WTC11 (cell line): ENCODE measurements around the gene FKBP1A. TPM values are rescaled to one million over a fixed set of nuclear protein-coding genes. Genes with fewer than 3 reads are reported as not detected.

Experiments
- ATAC-seq: fragments of 200-7000 bp; cut with Tn5 transposase; 2 replicates; pipeline ENCODE4 v1.10.0; 2021; ENCODE audit warnings: mild to moderate bottlenecking, moderate library complexity
- CTCF ChIA-PET: fragments of 300-600 bp; sonication (Branson Sonifier 250); formaldehyde crosslinking; loops from one replicate; lab custom pipeline; 2021; ENCODE audit warnings: antibody characterized with exemption; lab: Charles Lee
- POLR2A ChIA-PET: fragments of 350-600 bp; sonication (Branson Sonifier 250); formaldehyde crosslinking; loops from one replicate; lab custom pipeline; 2021; ENCODE audit warnings: antibody characterized with exemption; lab: Charles Lee
- DNase-seq: peaks from one replicate; pipeline ENCODE4 v3.0.0; 2021; ENCODE audit warnings: low spot score
- H3K27ac Mint-ChIP-seq: 2 replicates; pipeline ENCODE4 v1.8.0; 2021; ENCODE audit warnings: mixed read lengths
- H3K27me3 Mint-ChIP-seq: 2 replicates; pipeline ENCODE4 v1.8.0; 2021; ENCODE audit warnings: low read depth, mild to moderate bottlenecking, moderate library complexity, mixed read lengths
- H3K36me3 Mint-ChIP-seq: 2 replicates; pipeline ENCODE4 v1.8.0; 2021; ENCODE audit warnings: mixed read lengths
- H3K4me1 Mint-ChIP-seq: 2 replicates; pipeline ENCODE4 v1.8.0; 2022; ENCODE audit warnings: mixed read lengths
- H3K4me3 Mint-ChIP-seq: 2 replicates; pipeline ENCODE4 v1.8.0; 2021; ENCODE audit warnings: mild to moderate bottlenecking, moderate library complexity, mixed read lengths
- H3K9me3 Mint-ChIP-seq: 2 replicates; pipeline ENCODE4 v1.8.0; 2021; ENCODE audit warnings: mixed read lengths
- CREB1 ChIP-seq: sonication (generic); formaldehyde crosslinking; IDR thresholded peaks from 2 replicates; pipeline ENCODE4 v1.8.0; 2023; ENCODE audit warnings: mild to moderate bottlenecking, missing genetic modification reagents
- ELF4 ChIP-seq: sonication (generic); formaldehyde crosslinking; IDR thresholded peaks from 2 replicates; pipeline ENCODE4 v1.8.1; 2022; ENCODE audit warnings: low read depth, mild to moderate bottlenecking, moderate library complexity, missing genetic modification reagents
- FOXJ3 ChIP-seq: sonication (generic); formaldehyde crosslinking; IDR thresholded peaks from 2 replicates; pipeline ENCODE4 v1.9.0; 2021; ENCODE audit warnings: missing genetic modification reagents, mild to moderate bottlenecking, borderline replicate concordance
- HMGA2 ChIP-seq: fragments of 250-450 bp; sonication (Bioruptor Pico); IDR thresholded peaks from 2 replicates; pipeline ENCODE4 v1.4.0; 2021; ENCODE audit warnings: mild to moderate bottlenecking, moderate library complexity
- NR1H2 ChIP-seq: sonication (generic); formaldehyde crosslinking; IDR thresholded peaks from 2 replicates; pipeline ENCODE4 v1.9.0; 2021; ENCODE audit warnings: mild to moderate bottlenecking, moderate library complexity, missing genetic modification reagents
- RORB ChIP-seq: fragments of 250-450 bp; sonication (Bioruptor Pico); IDR thresholded peaks from 2 replicates; pipeline ENCODE4 v1.9.0; 2021; ENCODE audit warnings: mild to moderate bottlenecking
- SMAD3 ChIP-seq: sonication (generic); formaldehyde crosslinking; IDR thresholded peaks from 2 replicates; pipeline ENCODE4 v1.8.0; 2022; ENCODE audit warnings: missing genetic modification reagents, mild to moderate bottlenecking, borderline replicate concordance
- TCF7 ChIP-seq: sonication (generic); formaldehyde crosslinking; IDR thresholded peaks from 2 replicates; pipeline ENCODE4 v1.8.0; 2022; ENCODE audit warnings: mild to moderate bottlenecking, low read depth, missing genetic modification reagents, moderate library complexity
- TEAD1 ChIP-seq: sonication (generic); formaldehyde crosslinking; IDR thresholded peaks from 2 replicates; pipeline ENCODE4 v1.8.0; 2022; ENCODE audit warnings: mild to moderate bottlenecking, missing genetic modification reagents
- TP53 ChIP-seq: sonication (generic); formaldehyde crosslinking; IDR thresholded peaks from 2 replicates; pipeline ENCODE4 v1.8.1; 2023; ENCODE audit warnings: mild to moderate bottlenecking, missing genetic modification reagents
- ZBTB21 ChIP-seq: sonication (generic); formaldehyde crosslinking; IDR thresholded peaks from 2 replicates; pipeline ENCODE4 v1.8.1; 2023; ENCODE audit warnings: mild to moderate bottlenecking, missing genetic modification reagents, borderline replicate concordance
- total RNA-seq: library from RNA; stranded (reverse); gene quantifications from 3 replicates; pipeline ENCODE4 v1.2.3, GENCODE V29; 2021
- TF ChIP-seq, protein P1 (sequence below): sonication (generic); formaldehyde crosslinking; IDR thresholded peaks from 2 replicates; pipeline ENCODE4 v1.8.0; 2022; ENCODE audit warnings: mild to moderate bottlenecking, missing genetic modification reagents
- TF ChIP-seq, protein P2 (sequence below): sonication (generic); formaldehyde crosslinking; IDR thresholded peaks from 2 replicates; pipeline ENCODE4 v1.8.0; 2022; ENCODE audit warnings: mild to moderate bottlenecking, missing genetic modification reagents
- TF ChIP-seq, protein P3 (sequence below): sonication (generic); formaldehyde crosslinking; IDR thresholded peaks from 2 replicates; pipeline ENCODE4 v1.8.1; 2023; ENCODE audit warnings: mild to moderate bottlenecking, moderate library complexity, missing genetic modification reagents
- TF ChIP-seq, protein P4 (sequence below): fragments of 250-450 bp; sonication (Bioruptor Pico); IDR thresholded peaks from 2 replicates; pipeline ENCODE4 v1.9.0; 2021; ENCODE audit warnings: mild to moderate bottlenecking, borderline replicate concordance
- TF ChIP-seq, protein P5 (sequence below): sonication (generic); formaldehyde crosslinking; conservative IDR thresholded peaks from 2 replicates; pipeline ENCODE4 v1.8.1; 2022; ENCODE audit warnings: mild to moderate bottlenecking, missing genetic modification reagents
- TF ChIP-seq, protein P6 (sequence below): sonication (generic); formaldehyde crosslinking; IDR thresholded peaks from 2 replicates; pipeline ENCODE4 v1.8.1; 2023; ENCODE audit warnings: mild to moderate bottlenecking, missing genetic modification reagents, moderate library complexity
- TF ChIP-seq, protein P7 (sequence below): fragments of 200-600 bp; IDR thresholded peaks from 2 replicates; pipeline ENCODE4 v1.8.0; 2022; ENCODE audit warnings: antibody characterized with exemption

Gene FKBP1A
- total RNA-seq, 1 experiment from 2014 or later = 218 TPM

DNA sequence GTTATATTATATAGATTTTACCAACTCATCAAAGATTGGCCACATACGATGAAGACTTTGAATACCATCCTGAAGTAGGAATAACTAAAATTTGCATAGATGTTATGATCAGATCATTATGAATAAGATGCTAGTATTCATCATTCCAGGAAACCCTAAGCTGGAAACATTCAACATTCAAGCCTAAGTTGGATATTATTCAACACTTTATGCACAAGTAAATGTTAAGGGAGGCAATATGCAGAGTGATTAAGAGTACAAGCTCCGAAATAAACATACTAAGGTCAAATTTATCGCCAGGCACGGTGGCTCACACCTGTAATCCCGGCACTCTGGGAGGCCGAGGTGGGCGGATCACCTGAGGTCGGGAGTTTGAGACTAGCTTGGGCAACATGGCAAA is 43.4 kb upstream of the FKBP1A start:
- POLR2A ChIA-PET = no interaction called here
- H3K4me1 Mint-ChIP-seq = peaks cover 24% of the 10 kb centered on the region
- peaks cover 29% of the 10 kb centered on the region for H3K9me3 Mint-ChIP-seq
- H3K27me3 Mint-ChIP-seq = no peaks in the 10 kb centered on the region
- ATAC-seq = no peak
- no peak for DNase-seq
- H3K36me3 Mint-ChIP-seq = peaks cover 24% of the 10 kb centered on the region
- H3K4me3 Mint-ChIP-seq = no peak overlapping the region
- CTCF ChIA-PET = interaction anchor here (0.6 to 4.3 kb wide), 15 partner anchors 9 to 620 kb away, joined by 3 to 38 read pairs (median 4); partner anchors contain the start of gene NSFL1C
- TF ChIP-seq NR1H2 (CRISPR knock-in tag) = no peak
- TF ChIP-seq, protein P1, sequence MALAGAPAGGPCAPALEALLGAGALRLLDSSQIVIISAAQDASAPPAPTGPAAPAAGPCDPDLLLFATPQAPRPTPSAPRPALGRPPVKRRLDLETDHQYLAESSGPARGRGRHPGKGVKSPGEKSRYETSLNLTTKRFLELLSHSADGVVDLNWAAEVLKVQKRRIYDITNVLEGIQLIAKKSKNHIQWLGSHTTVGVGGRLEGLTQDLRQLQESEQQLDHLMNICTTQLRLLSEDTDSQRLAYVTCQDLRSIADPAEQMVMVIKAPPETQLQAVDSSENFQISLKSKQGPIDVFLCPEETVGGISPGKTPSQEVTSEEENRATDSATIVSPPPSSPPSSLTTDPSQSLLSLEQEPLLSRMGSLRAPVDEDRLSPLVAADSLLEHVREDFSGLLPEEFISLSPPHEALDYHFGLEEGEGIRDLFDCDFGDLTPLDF (CRISPR knock-in tag) = no peak
- TF ChIP-seq, protein P2, sequence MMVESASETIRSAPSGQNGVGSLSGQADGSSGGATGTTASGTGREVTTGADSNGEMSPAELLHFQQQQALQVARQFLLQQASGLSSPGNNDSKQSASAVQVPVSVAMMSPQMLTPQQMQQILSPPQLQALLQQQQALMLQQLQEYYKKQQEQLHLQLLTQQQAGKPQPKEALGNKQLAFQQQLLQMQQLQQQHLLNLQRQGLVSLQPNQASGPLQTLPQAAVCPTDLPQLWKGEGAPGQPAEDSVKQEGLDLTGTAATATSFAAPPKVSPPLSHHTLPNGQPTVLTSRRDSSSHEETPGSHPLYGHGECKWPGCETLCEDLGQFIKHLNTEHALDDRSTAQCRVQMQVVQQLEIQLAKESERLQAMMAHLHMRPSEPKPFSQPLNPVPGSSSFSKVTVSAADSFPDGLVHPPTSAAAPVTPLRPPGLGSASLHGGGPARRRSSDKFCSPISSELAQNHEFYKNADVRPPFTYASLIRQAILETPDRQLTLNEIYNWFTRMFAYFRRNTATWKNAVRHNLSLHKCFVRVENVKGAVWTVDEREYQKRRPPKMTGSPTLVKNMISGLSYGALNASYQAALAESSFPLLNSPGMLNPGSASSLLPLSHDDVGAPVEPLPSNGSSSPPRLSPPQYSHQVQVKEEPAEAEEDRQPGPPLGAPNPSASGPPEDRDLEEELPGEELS (CRISPR knock-in tag) = no peak
- TF ChIP-seq, protein P3, sequence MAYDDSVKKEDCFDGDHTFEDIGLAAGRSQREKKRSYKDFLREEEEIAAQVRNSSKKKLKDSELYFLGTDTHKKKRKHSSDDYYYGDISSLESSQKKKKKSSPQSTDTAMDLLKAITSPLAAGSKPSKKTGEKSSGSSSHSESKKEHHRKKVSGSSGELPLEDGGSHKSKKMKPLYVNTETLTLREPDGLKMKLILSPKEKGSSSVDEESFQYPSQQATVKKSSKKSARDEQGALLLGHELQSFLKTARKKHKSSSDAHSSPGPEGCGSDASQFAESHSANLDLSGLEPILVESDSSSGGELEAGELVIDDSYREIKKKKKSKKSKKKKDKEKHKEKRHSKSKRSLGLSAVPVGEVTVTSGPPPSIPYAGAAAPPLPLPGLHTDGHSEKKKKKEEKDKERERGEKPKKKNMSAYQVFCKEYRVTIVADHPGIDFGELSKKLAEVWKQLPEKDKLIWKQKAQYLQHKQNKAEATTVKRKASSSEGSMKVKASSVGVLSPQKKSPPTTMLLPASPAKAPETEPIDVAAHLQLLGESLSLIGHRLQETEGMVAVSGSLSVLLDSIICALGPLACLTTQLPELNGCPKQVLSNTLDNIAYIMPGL (CRISPR knock-in tag) = no peak
- TF ChIP-seq TEAD1 = no peak
- no peak for TF ChIP-seq CREB1 (CRISPR knock-in tag)
- TF ChIP-seq, protein P4, sequence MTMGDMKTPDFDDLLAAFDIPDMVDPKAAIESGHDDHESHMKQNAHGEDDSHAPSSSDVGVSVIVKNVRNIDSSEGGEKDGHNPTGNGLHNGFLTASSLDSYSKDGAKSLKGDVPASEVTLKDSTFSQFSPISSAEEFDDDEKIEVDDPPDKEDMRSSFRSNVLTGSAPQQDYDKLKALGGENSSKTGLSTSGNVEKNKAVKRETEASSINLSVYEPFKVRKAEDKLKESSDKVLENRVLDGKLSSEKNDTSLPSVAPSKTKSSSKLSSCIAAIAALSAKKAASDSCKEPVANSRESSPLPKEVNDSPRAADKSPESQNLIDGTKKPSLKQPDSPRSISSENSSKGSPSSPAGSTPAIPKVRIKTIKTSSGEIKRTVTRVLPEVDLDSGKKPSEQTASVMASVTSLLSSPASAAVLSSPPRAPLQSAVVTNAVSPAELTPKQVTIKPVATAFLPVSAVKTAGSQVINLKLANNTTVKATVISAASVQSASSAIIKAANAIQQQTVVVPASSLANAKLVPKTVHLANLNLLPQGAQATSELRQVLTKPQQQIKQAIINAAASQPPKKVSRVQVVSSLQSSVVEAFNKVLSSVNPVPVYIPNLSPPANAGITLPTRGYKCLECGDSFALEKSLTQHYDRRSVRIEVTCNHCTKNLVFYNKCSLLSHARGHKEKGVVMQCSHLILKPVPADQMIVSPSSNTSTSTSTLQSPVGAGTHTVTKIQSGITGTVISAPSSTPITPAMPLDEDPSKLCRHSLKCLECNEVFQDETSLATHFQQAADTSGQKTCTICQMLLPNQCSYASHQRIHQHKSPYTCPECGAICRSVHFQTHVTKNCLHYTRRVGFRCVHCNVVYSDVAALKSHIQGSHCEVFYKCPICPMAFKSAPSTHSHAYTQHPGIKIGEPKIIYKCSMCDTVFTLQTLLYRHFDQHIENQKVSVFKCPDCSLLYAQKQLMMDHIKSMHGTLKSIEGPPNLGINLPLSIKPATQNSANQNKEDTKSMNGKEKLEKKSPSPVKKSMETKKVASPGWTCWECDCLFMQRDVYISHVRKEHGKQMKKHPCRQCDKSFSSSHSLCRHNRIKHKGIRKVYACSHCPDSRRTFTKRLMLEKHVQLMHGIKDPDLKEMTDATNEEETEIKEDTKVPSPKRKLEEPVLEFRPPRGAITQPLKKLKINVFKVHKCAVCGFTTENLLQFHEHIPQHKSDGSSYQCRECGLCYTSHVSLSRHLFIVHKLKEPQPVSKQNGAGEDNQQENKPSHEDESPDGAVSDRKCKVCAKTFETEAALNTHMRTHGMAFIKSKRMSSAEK (CRISPR knock-in tag) = no peak
- TF ChIP-seq RORB (CRISPR knock-in tag) = no peak
- TF ChIP-seq, protein P5, sequence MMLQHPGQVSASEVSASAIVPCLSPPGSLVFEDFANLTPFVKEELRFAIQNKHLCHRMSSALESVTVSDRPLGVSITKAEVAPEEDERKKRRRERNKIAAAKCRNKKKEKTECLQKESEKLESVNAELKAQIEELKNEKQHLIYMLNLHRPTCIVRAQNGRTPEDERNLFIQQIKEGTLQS = no peak
- H3K27ac Mint-ChIP-seq = no peak overlapping the region

DNA sequence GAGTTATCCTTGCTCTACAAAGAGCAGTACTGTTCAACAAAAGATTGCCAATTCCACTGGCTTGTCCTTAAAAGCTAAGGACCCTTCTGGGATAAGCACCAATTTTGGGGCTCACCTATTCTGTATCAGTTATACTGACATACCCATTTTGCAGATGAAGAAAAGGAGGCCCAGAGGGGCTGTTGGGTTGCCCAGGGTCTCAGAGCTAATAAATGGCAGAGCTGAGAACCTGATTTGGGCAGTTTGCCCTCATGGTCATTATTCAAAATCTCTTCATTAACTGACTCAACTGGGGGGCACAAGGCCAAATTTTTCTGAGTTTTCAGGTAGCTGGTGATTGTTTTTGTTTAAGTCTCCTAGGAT is 42.5 kb upstream of the FKBP1A start:
- H3K4me1 Mint-ChIP-seq = peaks cover 33% of the 10 kb centered on the region
- ChIA-PET CTCF (interaction anchor here (0.7 to 4.3 kb wide), 4 partner anchors 9 to 102 kb away, joined by 3 to 20 read pairs (median 4); partner anchors contain the start of gene NSFL1C), POLR2A (no interaction called here)
- TF ChIP-seq, protein P6, sequence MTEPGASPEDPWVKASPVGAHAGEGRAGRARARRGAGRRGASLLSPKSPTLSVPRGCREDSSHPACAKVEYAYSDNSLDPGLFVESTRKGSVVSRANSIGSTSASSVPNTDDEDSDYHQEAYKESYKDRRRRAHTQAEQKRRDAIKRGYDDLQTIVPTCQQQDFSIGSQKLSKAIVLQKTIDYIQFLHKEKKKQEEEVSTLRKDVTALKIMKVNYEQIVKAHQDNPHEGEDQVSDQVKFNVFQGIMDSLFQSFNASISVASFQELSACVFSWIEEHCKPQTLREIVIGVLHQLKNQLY = no peak
- TF ChIP-seq TCF7 (CRISPR knock-in tag) (no peak), SMAD3 (CRISPR knock-in tag) (no peak), HMGA2 (no peak), ZBTB21 (CRISPR knock-in tag) (no peak), ELF4 (CRISPR knock-in tag) (no peak), TP53 (no peak), FOXJ3 (CRISPR knock-in tag) (no peak)
- TF ChIP-seq, protein P7, sequence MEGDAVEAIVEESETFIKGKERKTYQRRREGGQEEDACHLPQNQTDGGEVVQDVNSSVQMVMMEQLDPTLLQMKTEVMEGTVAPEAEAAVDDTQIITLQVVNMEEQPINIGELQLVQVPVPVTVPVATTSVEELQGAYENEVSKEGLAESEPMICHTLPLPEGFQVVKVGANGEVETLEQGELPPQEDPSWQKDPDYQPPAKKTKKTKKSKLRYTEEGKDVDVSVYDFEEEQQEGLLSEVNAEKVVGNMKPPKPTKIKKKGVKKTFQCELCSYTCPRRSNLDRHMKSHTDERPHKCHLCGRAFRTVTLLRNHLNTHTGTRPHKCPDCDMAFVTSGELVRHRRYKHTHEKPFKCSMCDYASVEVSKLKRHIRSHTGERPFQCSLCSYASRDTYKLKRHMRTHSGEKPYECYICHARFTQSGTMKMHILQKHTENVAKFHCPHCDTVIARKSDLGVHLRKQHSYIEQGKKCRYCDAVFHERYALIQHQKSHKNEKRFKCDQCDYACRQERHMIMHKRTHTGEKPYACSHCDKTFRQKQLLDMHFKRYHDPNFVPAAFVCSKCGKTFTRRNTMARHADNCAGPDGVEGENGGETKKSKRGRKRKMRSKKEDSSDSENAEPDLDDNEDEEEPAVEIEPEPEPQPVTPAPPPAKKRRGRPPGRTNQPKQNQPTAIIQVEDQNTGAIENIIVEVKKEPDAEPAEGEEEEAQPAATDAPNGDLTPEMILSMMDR = no peak
- no peaks in the 10 kb centered on the region for H3K27me3 Mint-ChIP-seq
- H3K4me3 Mint-ChIP-seq = no peak overlapping the region
- no peak for ATAC-seq
- DNase-seq = no peak
- no peak overlapping the region for H3K27ac Mint-ChIP-seq
- peaks cover 29% of the 10 kb centered on the region for H3K9me3 Mint-ChIP-seq
- H3K36me3 Mint-ChIP-seq = peaks cover 24% of the 10 kb centered on the region
